ENCODE measurements around the gene KCNMA1.

KCNMA1 gene

GRCh38 chr10:77582710-77583115 is 54.9 kb downstream of the KCNMA1 start:
- no peak overlapping the region for H3K4me3 ChIP-seq (ENCODE audit: low read depth, low read length)
- TF ChIP-seq, protein P1, sequence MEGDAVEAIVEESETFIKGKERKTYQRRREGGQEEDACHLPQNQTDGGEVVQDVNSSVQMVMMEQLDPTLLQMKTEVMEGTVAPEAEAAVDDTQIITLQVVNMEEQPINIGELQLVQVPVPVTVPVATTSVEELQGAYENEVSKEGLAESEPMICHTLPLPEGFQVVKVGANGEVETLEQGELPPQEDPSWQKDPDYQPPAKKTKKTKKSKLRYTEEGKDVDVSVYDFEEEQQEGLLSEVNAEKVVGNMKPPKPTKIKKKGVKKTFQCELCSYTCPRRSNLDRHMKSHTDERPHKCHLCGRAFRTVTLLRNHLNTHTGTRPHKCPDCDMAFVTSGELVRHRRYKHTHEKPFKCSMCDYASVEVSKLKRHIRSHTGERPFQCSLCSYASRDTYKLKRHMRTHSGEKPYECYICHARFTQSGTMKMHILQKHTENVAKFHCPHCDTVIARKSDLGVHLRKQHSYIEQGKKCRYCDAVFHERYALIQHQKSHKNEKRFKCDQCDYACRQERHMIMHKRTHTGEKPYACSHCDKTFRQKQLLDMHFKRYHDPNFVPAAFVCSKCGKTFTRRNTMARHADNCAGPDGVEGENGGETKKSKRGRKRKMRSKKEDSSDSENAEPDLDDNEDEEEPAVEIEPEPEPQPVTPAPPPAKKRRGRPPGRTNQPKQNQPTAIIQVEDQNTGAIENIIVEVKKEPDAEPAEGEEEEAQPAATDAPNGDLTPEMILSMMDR (IDR thresholded peaks at IDR 0.05; ENCODE audit: low read depth, low read length): no peak

DNA sequence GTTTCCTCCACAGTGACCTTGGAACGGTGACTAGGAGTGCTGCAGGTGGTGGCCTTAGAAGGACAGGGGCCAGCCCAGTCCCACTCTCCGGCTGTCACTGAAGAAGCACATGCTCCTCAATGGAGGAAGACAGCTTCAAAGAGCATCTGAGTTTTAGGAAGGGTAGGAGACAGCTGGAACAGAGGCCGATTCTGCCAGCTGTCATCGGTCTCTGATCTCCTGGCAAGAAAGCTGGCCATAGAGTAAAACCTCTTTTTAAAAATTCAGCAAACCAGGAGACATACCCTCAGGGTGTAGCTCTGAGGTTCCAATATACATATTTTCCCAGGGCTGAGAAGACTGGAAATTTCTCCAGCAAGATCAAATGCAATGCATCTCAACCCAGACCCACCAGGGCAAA is 55.9 kb downstream of the KCNMA1 start:
- TF ChIP-seq, protein P1 (IDR thresholded peaks at IDR 0.05; ENCODE audit: low read depth, low read length): no peak
- no peak overlapping the region for H3K4me3 ChIP-seq (ENCODE audit: low read depth, low read length)

- TF ChIP-seq, protein P1 (IDR thresholded peaks at IDR 0.05; ENCODE audit: low read depth, low read length): no peak
- H3K4me3 ChIP-seq (ENCODE audit: low read depth, low read length): no peak overlapping the region
Observed at GRCh38 chr10:77580482-77580881, 57.1 kb downstream of the KCNMA1 start.

DNA sequence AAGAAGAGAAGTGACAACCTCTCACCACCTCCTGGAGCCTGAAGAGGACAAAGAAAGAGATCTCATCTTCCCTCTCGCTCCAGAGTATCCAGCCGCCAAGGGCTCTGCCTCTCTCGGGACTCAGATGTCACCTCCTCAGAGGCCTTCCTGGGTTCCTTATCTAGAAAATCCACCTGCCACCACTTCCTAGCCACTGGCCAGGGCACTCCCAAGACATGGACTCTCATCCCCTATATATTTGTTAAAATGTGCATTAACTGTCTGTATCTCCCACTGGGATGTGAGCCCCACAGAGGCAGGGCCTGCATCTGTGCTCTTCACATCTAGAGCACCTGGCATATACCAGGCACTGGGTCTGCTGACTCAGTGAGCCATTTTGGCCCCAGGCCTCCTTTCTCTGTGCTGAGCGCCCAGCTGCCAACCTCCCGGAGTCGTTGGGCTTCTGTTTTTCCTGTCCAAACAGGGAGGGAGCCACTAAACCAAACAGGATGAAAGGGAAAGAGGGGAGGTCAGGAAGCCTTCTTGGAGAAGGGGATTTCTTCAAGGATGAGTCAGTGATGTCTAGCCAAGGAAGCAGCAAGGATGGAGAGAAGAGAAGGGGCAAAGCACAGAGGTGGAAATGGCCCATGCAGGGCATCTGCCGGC is 58.9 kb downstream of the KCNMA1 start:
- no peak overlapping the region for H3K4me3 ChIP-seq (ENCODE audit: low read depth, low read length)
- TF ChIP-seq, protein P1 (IDR thresholded peaks at IDR 0.05; ENCODE audit: low read depth, low read length): no peak

- H3K4me3 ChIP-seq (ENCODE audit: low read depth, low read length): no peak overlapping the region
- TF ChIP-seq, protein P1 (IDR thresholded peaks at IDR 0.05; ENCODE audit: low read depth, low read length): no peak
Observed at GRCh38 chr10:77577666-77578229, 59.9 kb downstream of the KCNMA1 start.

GRCh38 chr10:77576444-77577032 is 61.1 kb downstream of the KCNMA1 start:
- TF ChIP-seq, protein P1 (IDR thresholded peaks at IDR 0.05; ENCODE audit: low read depth, low read length): no peak
- no peak overlapping the region for H3K4me3 ChIP-seq (ENCODE audit: low read depth, low read length)

- TF ChIP-seq, protein P1 (IDR thresholded peaks at IDR 0.05; ENCODE audit: low read depth, low read length): no peak
- no peak overlapping the region for H3K4me3 ChIP-seq (ENCODE audit: low read depth, low read length)
Observed at GRCh38 chr10:77576007-77576367, 61.6 kb downstream of the KCNMA1 start.
